Fibroblast of mammary gland (primary cell): ENCODE results near the gene TLK2.

ENCODE experiments used
- DNase-seq: peaks from one replicate; pipeline ENCODE4 v3.0.0-alpha.2; 2010; ENCODE audit warnings: low read depth
- H3K4me3 ChIP-seq: 2 replicates; pipeline ENCODE4 v1.5.1; 2011; ENCODE audit warnings: low read depth, mild to moderate bottlenecking, low read length, moderate library complexity; ENCODE audit not compliant: control insufficient read depth
- CTCF ChIP-seq: conservative IDR thresholded peaks from 2 replicates; pipeline ENCODE4 v1.5.1; 2011; ENCODE audit warnings: low read depth, low read length, inconsistent platforms; ENCODE audit not compliant: control insufficient read depth, insufficient read depth

The TLK2 gene

GRCh38 chr17:62661337-62661736 is 182.7 kb downstream of the TLK2 start:
- no peak for DNase-seq
- H3K4me3 ChIP-seq, result no peak overlapping the region
- no peak for TF ChIP-seq CTCF

DNA sequence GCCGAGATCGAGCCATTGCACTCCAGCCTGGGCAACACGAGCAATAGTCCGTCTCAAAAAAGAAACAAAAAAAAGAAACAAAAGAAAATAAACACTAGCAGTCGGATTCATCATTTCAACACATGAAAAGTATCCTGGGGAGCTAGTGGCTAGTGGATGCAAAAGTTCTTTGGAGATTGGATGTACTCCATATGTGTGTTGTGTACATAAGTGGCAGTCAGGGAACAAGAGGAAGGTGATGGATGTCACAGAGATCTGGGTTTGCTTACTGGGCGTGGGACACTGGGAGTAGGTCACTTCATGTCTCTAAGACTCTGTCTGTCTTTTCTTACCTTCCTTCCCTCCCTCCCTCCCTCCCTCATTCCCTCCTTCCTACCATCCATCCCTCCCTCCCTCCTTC is 184.2 kb downstream of the TLK2 start:
- no peak for TF ChIP-seq CTCF
- no peak for DNase-seq
- no peak overlapping the region for H3K4me3 ChIP-seq
